ENCODE measurements around the gene CPXM1. TPM values are rescaled to one million over a fixed set of nuclear protein-coding genes. Genes with fewer than 3 reads are reported as not detected.

CPXM1 gene
- total RNA-seq, 1 experiment from 2014 or later = 0.17 TPM

GRCh38 chr20:2799688-2800520 is 523 bp downstream of the CPXM1 start:
- H3K9me2 ChIP-seq (ENCODE audit: insufficient read depth) = no peaks in the 10 kb centered on the region
- no peaks in the 10 kb centered on the region for H3K27me3 ChIP-seq (ENCODE audit: insufficient read depth, low read length)
- peaks cover 8 to 13% of the 10 kb centered on the region in 2 experiments; a peak in 3 of 4 replicates for H3K4me1 ChIP-seq (ENCODE audit: control insufficient read depth in 1 of 2, insufficient read depth in 2 of 2, low read length in 2 of 2)
- ChIA-PET CTCF (no interaction called here), POLR2A (no interaction called here), RAD21 (ENCODE audit: low non-redundant PET in 1 of 2, low total read pairs in 2 of 2, uncharacterized antibody in 2 of 2, unreplicated experiment in 2 of 2) (no interaction called here)
- H3K36me3 ChIP-seq (ENCODE audit: control insufficient read depth in 1 of 2, insufficient read depth in 2 of 2, low read length in 2 of 2) = no peaks in the 10 kb centered on the region
- no peak overlapping the region for H2AFZ ChIP-seq (ENCODE audit: low read depth, low read length, poor library complexity, severe bottlenecking)
- no TSS peak for BruUV-seq (replicated peaks)
- no peaks in the 10 kb centered on the region for H4K20me1 ChIP-seq (ENCODE audit: insufficient read depth)
- H3K4me3 ChIP-seq (replicated peaks in 1 of 2; ENCODE audit: low read depth in 1 of 2, low read length in 2 of 2) = no peak overlapping the region
- H3K4me2 ChIP-seq (ENCODE audit: low read length) = no peak overlapping the region
- ATAC-seq = no peak
- no peaks in the 10 kb centered on the region for H3K9me3 ChIP-seq (ENCODE audit: control insufficient read depth in 1 of 2, insufficient read depth in 1 of 2, low read depth in 1 of 2, low read length in 2 of 2)
- H3K27ac ChIP-seq (ENCODE audit: low read depth, low read length) = no peak overlapping the region
- no peaks in the 10 kb centered on the region for H3K79me2 ChIP-seq (ENCODE audit: insufficient read depth, low read length)
- TF ChIP-seq ZNF274 (IDR thresholded peaks at IDR 0.05; ENCODE audit: low read depth, low read length) = no peak
- no peak for TF ChIP-seq SP1 (IDR thresholded peaks at IDR 0.05; ENCODE audit: low read depth)
- TF ChIP-seq MAX (IDR thresholded peaks at IDR 0.05) = no peak
- TF ChIP-seq SIN3A (IDR thresholded peaks at IDR 0.05; ENCODE audit: low read depth) = no peak
- no peak for TF ChIP-seq ZBTB33 (IDR thresholded peaks at IDR 0.05; ENCODE audit: extremely low read depth, insufficient replicate concordance, low read length)
- TF ChIP-seq REST (IDR thresholded peaks at IDR 0.05; ENCODE audit: low read depth) = no peak
- TF ChIP-seq RAD21 (IDR thresholded peaks at IDR 0.05; ENCODE audit: low read depth) = no peak
- no peak for TF ChIP-seq ZFX (IDR thresholded peaks at IDR 0.05)
- TF ChIP-seq EZH2 (IDR thresholded peaks at IDR 0.05) = no peak
- TF ChIP-seq ELF1 (IDR thresholded peaks at IDR 0.05; ENCODE audit: borderline replicate concordance, low read depth) = no peak
- no peak for TF ChIP-seq CBX3 (IDR thresholded peaks at IDR 0.05; ENCODE audit: low read depth)
- no peak for TF ChIP-seq JUND (IDR thresholded peaks at IDR 0.05)
- no peak for TF ChIP-seq SRF (IDR thresholded peaks at IDR 0.05; ENCODE audit: low read depth)
- intact Hi-C loops (cut with micrococcal nuclease) = no loop called here
- no peak for DNase-seq (ENCODE audit: low read depth, low spot score)
- no peak overlapping the region for H3K9ac ChIP-seq (ENCODE audit: low read length)
